Stomach (tissue), 4 donors: ENCODE results near the gene TLL2.

Source experiments
- POLR2A ChIP-seq, 4 donors: fragments of 450-650 bp; IDR thresholded peaks; one replicate each; pipeline ENCODE4 v1.6.1; 2016; ENCODE audit warnings: antibody characterized with exemption in 4 of 4, control low read depth in 2 of 4, mild to moderate bottlenecking in 1 of 4, moderate library complexity in 1 of 4
- POLR2AphosphoS5 ChIP-seq, 3 donors: sonication (generic); formaldehyde crosslinking; IDR thresholded peaks; one replicate each; pipeline ENCODE4 v1.6.1; 2016; ENCODE audit warnings: antibody characterized with exemption in 3 of 3
- TF ChIP-seq, protein P1 (sequence below), 7 experiments: fragments of 450-650 bp in 4 of 7; fragments of 200-600 bp in 3 of 7; sonication (generic) in 3 of 7; IDR thresholded peaks; one replicate each; pipeline ENCODE4 v1.5.1; 2016 to 2019; ENCODE audit warnings: antibody characterized with exemption in 7 of 7, control low read depth in 2 of 7, mild to moderate bottlenecking in 1 of 7

DNA sequence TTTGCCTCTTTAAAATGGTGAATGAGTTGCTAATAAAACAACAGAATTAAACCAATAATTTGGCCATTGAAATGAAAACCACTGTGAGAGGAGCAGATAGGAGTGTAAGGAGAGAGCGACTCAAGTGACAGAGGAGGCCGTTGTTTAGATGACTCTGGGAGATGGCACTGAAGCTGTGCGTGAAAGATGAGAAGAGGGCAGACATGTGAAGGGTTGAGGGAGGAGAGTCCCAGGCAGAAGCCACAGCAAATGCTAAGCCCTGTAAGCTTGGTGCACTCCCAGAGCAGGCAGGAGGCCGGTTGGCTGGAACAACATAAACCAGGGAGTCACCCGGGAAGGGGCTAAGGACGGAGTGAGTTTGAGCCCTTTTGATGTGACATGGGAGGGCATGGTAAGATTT is 154.1 kb downstream of the TLL2 start:
- no peak for TF ChIP-seq POLR2AphosphoS5 (IDR thresholded peaks at IDR 0.05)
- TF ChIP-seq, protein P1, sequence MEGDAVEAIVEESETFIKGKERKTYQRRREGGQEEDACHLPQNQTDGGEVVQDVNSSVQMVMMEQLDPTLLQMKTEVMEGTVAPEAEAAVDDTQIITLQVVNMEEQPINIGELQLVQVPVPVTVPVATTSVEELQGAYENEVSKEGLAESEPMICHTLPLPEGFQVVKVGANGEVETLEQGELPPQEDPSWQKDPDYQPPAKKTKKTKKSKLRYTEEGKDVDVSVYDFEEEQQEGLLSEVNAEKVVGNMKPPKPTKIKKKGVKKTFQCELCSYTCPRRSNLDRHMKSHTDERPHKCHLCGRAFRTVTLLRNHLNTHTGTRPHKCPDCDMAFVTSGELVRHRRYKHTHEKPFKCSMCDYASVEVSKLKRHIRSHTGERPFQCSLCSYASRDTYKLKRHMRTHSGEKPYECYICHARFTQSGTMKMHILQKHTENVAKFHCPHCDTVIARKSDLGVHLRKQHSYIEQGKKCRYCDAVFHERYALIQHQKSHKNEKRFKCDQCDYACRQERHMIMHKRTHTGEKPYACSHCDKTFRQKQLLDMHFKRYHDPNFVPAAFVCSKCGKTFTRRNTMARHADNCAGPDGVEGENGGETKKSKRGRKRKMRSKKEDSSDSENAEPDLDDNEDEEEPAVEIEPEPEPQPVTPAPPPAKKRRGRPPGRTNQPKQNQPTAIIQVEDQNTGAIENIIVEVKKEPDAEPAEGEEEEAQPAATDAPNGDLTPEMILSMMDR (IDR thresholded peaks at IDR 0.05) = no peak
- no peak for TF ChIP-seq POLR2A (IDR thresholded peaks at IDR 0.05)
